ENCODE data around the gene BCL7C. TPM values are rescaled to one million over a fixed set of nuclear protein-coding genes. Genes with fewer than 3 reads are reported as not detected.

The BCL7C gene
- polyA plus RNA-seq, 1 experiment = 27.7 TPM

- no peak for TF ChIP-seq CTCF (IDR thresholded peaks at IDR 0.05; ENCODE audit: low read depth, low read length)
- H3K27ac ChIP-seq (ENCODE audit: low read depth, low read length) = no peak overlapping the region
- no peaks in the 10 kb centered on the region for H3K9me3 ChIP-seq (ENCODE audit: control insufficient read depth, insufficient read depth, low read length)
- POLR2A ChIA-PET = no interaction called here
- DNase-seq (ENCODE audit: low read depth, low spot score) = no peak
- CTCF ChIA-PET = interaction anchor here (1.5 kb wide), 2 partner anchors 14 to 25 kb away, joined by 3 to 4 read pairs; no protein-coding TSS in a partner anchor
- no peak overlapping the region for H3K4me3 ChIP-seq (ENCODE audit: low read depth, low read length)
- no peaks in the 10 kb centered on the region for H3K27me3 ChIP-seq (ENCODE audit: control insufficient read depth, insufficient read depth, low read length)
Measured at GRCh38 chr16:30928390-30928789, 34.5 kb upstream of the BCL7C start.

GRCh38 chr16:30927789-30928378 lies 34.0 kb upstream of the BCL7C start:
- Histone ChIP-seq H3K4me3 (ENCODE audit: low read depth, low read length) (no peak overlapping the region), H3K27ac (ENCODE audit: low read depth, low read length) (no peak overlapping the region), H3K9me3 (ENCODE audit: control insufficient read depth, insufficient read depth, low read length) (no peaks in the 10 kb centered on the region), H3K27me3 (ENCODE audit: control insufficient read depth, insufficient read depth, low read length) (no peaks in the 10 kb centered on the region)
- POLR2A ChIA-PET = no interaction called here
- DNase-seq (ENCODE audit: low read depth, low spot score) = no peak
- CTCF ChIA-PET = interaction anchor here (1.5 kb wide), 2 partner anchors 14 to 26 kb away, joined by 3 to 4 read pairs; no protein-coding TSS in a partner anchor
- no peak for TF ChIP-seq CTCF (IDR thresholded peaks at IDR 0.05; ENCODE audit: low read depth, low read length)

GRCh38 chr16:30926937-30927788 lies 33.3 kb upstream of the BCL7C start:
- DNase-seq (ENCODE audit: low read depth, low spot score) = no peak
- H3K27ac ChIP-seq (ENCODE audit: low read depth, low read length) = no peak overlapping the region
- POLR2A ChIA-PET = interaction anchor here (0.9 kb wide), 1 partner anchor 9 kb away, joined by 3 read pairs; no protein-coding TSS in a partner anchor
- H3K9me3 ChIP-seq (ENCODE audit: control insufficient read depth, insufficient read depth, low read length) = no peaks in the 10 kb centered on the region
- no peak overlapping the region for H3K4me3 ChIP-seq (ENCODE audit: low read depth, low read length)
- no peak for TF ChIP-seq CTCF (IDR thresholded peaks at IDR 0.05; ENCODE audit: low read depth, low read length)
- CTCF ChIA-PET = interaction anchor here (1.5 kb wide), 1 partner anchor 26 kb away, joined by 4 read pairs; no protein-coding TSS in a partner anchor
- H3K27me3 ChIP-seq (ENCODE audit: control insufficient read depth, insufficient read depth, low read length) = no peaks in the 10 kb centered on the region

- Histone ChIP-seq H3K4me3 (ENCODE audit: low read depth, low read length) (no peak overlapping the region), H3K27me3 (ENCODE audit: control insufficient read depth, insufficient read depth, low read length) (no peaks in the 10 kb centered on the region), H3K27ac (ENCODE audit: low read depth, low read length) (no peak overlapping the region), H3K9me3 (ENCODE audit: control insufficient read depth, insufficient read depth, low read length) (no peaks in the 10 kb centered on the region)
- ChIA-PET POLR2A (interaction anchor here (0.9 kb wide), 1 partner anchor 10 kb away, joined by 3 read pairs; no protein-coding TSS in a partner anchor), CTCF (interaction anchor here (1.1 kb wide), 1 partner anchor 28 kb away, joined by 5 read pairs; no protein-coding TSS in a partner anchor)
- no peak for DNase-seq (ENCODE audit: low read depth, low spot score)
- TF ChIP-seq CTCF (IDR thresholded peaks at IDR 0.05; ENCODE audit: low read depth, low read length) = no peak
Measured at GRCh38 chr16:30925995-30926811, 32.3 kb upstream of the BCL7C start.
